ENCODE results near the gene SCARF1.

The SCARF1 gene

GRCh38 chr17:1628856-1629503, 16.6 kb downstream of the SCARF1 start:
- peak; percentile 80 for DNase-seq (ENCODE audit: low read depth)

GRCh38 chr17:1627982-1628855, 17.3 kb downstream of the SCARF1 start, which contains the start of gene SLC43A2:
Gene SLC43A2 (minus strand): TSS chr17:1628834. CDS start chr17:1627874, 960 bp downstream.
- DNase-seq (ENCODE audit: low read depth), result peak; percentile 67

GRCh38 chr17:1627182-1627981, 18.1 kb downstream of the SCARF1 start:
- no peak for DNase-seq (ENCODE audit: low read depth)

- no peak for DNase-seq (ENCODE audit: low read depth)
Measured at GRCh38 chr17:1626333-1626732, 19.2 kb downstream of the SCARF1 start.

- DNase-seq (ENCODE audit: low read depth), result no peak
Measured at GRCh38 chr17:1625581-1625980, 20.0 kb downstream of the SCARF1 start.

GRCh38 chr17:1625053-1625452, 20.5 kb downstream of the SCARF1 start:
- no peak for DNase-seq (ENCODE audit: low read depth)

GRCh38 chr17:1624650-1625049, 20.9 kb downstream of the SCARF1 start:
- DNase-seq (ENCODE audit: low read depth), result no peak

GRCh38 chr17:1623057-1623630, 22.4 kb downstream of the SCARF1 start:
- DNase-seq (ENCODE audit: low read depth), result no peak

- no peak for DNase-seq (ENCODE audit: low read depth)
Measured at GRCh38 chr17:1621273-1621954, 24.1 kb downstream of the SCARF1 start.

- no peak for DNase-seq (ENCODE audit: low read depth)
Measured at GRCh38 chr17:1620486-1620885, 25.0 kb downstream of the SCARF1 start.

GRCh38 chr17:1617620-1618174, 27.8 kb downstream of the SCARF1 start:
- DNase-seq (ENCODE audit: low read depth), result no peak

- DNase-seq (ENCODE audit: low read depth), result no peak
Measured at GRCh38 chr17:1616101-1616500, 29.4 kb downstream of the SCARF1 start.

- DNase-seq (ENCODE audit: low read depth), result no peak
Measured at GRCh38 chr17:1612400-1612799, 33.1 kb downstream of the SCARF1 start.

GRCh38 chr17:1611715-1612114, 33.8 kb downstream of the SCARF1 start:
- DNase-seq (ENCODE audit: low read depth), result no peak

GRCh38 chr17:1608676-1609075, 36.9 kb downstream of the SCARF1 start:
- DNase-seq (ENCODE audit: low read depth), result no peak

- no peak for DNase-seq (ENCODE audit: low read depth)
Measured at GRCh38 chr17:1607971-1608320, 37.6 kb downstream of the SCARF1 start.

GRCh38 chr17:1606352-1606985, 39.1 kb downstream of the SCARF1 start:
- DNase-seq (ENCODE audit: low read depth), result no peak

GRCh38 chr17:1605681-1606351, 39.7 kb downstream of the SCARF1 start:
- DNase-seq (ENCODE audit: low read depth), result no peak

- DNase-seq (ENCODE audit: low read depth), result no peak
Measured at GRCh38 chr17:1604831-1605528, 40.6 kb downstream of the SCARF1 start.

- no peak for DNase-seq (ENCODE audit: low read depth)
Measured at GRCh38 chr17:1601571-1601970, 44.0 kb downstream of the SCARF1 start.

All from activated T-helper 9 cell treated with anti-CD3 and anti-CD28 coated beads, Interleukin-2, amount 50 U/mL, for 16 hours (primary cell).